GM21390 (cell line): ENCODE data around the gene PROX1.

ENCODE experiments used
- ATAC-seq: cut with Tn5 transposase; IDR thresholded peaks from one replicate; pipeline ENCODE4 v1.9.1; 2021; ENCODE audit not compliant: unreplicated experiment

The PROX1 gene

GRCh38 chr1:213987927-213988506 lies at the start of gene PROX1:
PROX1 (plus strand) TSS chr1:213987973; CDS start chr1:213996536, 8,563 bp downstream.
- no peak for ATAC-seq

GRCh38 chr1:213938776-213939175 lies 49.0 kb upstream of the PROX1 start:
- ATAC-seq: no peak

DNA sequence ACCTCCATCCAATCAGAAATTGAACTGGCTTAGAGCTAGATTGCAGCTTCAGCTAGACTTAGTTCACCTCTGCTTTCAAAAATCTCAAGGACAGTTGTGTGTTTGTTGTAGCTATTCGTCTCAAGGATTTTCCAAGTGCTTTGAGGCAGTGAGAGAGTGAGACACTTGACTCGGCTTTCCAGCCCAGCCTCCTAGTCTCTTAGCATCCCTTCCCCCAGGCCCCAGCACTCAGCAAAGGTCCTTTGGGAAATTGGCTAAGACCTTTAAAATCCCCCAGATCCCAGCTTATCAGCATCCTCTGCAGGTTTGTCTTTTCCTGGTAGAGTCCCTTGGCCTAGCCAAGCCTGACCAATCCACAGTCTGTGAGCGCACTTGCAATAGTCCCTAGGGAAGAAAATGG lies 47.9 kb upstream of the PROX1 start:
- no peak for ATAC-seq

- ATAC-seq: no peak
These were observed 46.8 kb upstream of the PROX1 start for GRCh38 chr1:213940947-213941346.

GRCh38 chr1:213942061-213942460 lies 45.7 kb upstream of the PROX1 start:
- no peak for ATAC-seq

DNA sequence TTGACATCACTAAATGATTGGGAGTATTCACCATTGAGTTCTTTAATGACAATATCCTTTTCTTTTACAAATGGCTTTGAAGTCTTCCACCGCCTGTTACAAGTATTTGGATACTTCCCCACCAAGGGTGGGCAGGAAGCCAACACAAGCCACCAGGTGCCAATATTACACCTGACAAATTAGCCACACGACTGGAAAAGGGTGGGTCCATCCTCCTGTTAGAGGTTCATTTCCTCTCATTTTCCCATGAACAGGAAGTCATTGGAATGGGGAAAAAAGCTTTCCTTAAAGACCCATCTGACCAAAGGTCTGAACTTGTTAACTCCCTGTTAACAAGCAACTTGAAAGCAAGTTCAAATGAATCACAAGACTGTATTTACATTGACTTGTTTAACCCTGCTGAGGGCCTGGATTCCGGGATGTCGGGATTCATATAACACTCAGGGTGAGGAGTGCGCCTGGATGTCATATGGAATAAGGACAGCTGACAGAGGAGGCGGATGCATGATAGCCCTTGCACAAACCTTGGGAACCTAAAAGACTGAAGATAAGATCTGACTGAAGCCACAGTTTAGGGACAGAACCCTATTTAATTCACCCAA lies 40.5 kb upstream of the PROX1 start:
- ATAC-seq: no peak

- no peak for ATAC-seq
These were observed 35.9 kb upstream of the PROX1 start for GRCh38 chr1:213951876-213952275.

DNA sequence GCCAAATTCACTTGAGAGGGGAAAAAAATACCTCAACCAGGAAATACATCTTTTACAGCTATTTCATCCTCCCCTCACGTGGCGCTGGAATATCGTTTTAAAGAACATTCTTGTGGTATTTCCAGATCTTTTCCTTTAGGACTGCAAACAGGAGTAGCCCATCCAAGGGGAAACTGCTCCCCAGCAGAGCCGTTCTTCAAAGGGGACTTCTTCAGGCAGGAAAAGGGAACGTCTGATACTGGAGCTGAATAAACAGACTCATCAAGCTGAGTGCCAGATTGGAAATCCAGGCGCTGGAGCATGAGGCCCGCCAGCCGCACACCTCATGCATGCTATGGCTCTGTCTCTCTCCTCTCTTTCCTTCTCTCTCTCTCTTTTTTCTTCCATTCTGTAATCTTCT lies 34.0 kb upstream of the PROX1 start:
- no peak for ATAC-seq

- ATAC-seq: no peak
These were observed 31.4 kb upstream of the PROX1 start for GRCh38 chr1:213956295-213956770.

DNA sequence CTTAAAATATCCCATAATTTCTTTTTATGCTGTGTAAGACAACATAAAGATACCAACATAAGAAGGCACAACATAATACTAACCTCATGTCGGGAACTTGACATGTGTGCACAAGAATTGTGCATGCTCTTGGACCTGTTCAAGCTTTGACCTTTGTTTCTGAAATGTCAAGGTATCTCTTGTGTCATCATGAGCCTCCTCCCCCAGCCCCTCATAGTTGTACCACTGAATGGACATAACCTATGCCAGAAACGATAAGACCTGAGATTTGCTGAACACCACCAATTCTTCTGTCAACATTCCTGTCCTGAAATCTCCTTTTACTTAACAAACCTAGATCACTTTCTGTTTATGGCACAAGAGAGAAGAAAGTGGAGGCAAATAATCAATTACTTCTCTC lies 29.4 kb upstream of the PROX1 start:
- ATAC-seq: no peak

DNA sequence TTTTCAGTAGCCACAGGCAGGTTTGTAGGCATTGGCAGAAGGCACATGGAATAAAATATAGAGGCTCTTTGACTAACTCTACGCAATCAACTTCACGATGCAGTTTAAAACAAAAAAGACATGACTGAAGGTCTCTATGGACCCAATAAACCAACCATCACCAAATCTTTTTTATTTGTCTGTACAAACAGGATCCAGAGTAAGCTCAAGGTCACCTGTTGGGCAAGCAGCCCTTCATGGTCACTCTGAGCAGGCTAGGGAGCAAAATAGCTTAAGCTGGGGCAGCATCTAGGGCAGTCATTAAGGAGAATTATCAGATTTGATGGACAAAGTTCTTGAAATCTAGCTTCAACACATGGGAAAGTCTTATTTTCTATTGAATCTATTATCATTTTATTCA lies 26.8 kb upstream of the PROX1 start:
- ATAC-seq: no peak

- no peak for ATAC-seq
These were observed 25.3 kb upstream of the PROX1 start for GRCh38 chr1:213962508-213962907.

- ATAC-seq: no peak
These were observed 21.7 kb upstream of the PROX1 start for GRCh38 chr1:213966122-213966521.

DNA sequence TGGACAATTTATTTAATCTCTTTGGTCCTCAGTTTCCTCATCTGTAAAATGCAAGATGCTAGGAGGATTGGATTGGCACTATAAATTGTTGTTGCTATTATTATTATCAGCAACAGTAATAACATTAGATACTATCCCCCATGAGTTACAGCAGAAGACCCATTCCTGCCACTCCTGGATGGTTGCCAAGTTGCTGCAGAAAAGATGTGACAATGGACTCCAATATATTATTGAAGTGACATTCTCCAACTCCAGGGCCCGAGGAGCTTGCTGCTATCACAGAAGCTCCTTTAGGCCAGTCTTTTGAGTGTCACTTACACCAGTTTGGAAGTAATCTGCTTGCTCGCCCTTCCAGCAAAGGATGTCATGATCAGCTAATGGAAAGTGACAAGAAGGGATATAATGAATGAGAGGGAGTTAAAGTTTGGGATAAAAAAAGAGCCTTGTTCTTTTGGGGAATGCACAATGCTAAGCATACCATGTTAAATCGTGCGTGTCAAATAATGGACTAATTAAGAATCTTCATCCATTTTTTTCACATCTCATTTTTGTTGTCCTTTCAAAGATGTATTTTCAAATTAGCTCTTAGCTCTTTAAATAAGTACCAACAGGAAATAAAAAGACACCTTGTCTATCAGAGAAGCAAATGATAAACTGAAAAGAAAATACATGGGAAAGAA lies 19.5 kb upstream of the PROX1 start:
- no peak for ATAC-seq

GRCh38 chr1:213969958-213970555 lies 17.7 kb upstream of the PROX1 start:
- ATAC-seq: no peak

GRCh38 chr1:213972141-213972540 lies 15.6 kb upstream of the PROX1 start:
- no peak for ATAC-seq

DNA sequence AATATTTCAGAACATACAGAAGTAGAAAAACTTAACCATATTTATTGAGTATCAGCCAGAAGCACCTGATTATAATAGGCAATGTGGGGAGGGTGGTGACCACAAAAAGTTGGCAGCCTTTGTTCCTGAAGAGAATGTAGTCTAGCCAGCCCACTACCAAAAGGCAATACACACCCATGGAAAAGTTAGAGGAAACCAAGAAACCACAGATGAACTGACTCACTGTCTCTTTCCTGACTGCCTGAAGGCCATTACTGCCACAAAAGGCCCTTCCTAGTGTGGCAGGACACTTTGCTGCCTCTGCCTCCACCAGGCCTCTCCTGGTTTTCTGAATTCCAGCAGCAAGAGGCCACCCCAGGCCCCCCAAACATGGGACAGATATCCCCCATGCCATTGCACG lies 14.6 kb upstream of the PROX1 start:
- no peak for ATAC-seq

- ATAC-seq: no peak
These were observed 10.9 kb upstream of the PROX1 start for GRCh38 chr1:213976665-213977485.

- ATAC-seq: no peak
These were observed 10.3 kb upstream of the PROX1 start for GRCh38 chr1:213977486-213977842.

- no peak for ATAC-seq
These were observed 9.9 kb upstream of the PROX1 start for GRCh38 chr1:213977909-213978308.
